Suppressor macrophage (primary cell): ENCODE data around the gene VCL.
"Not testable (repeated sequence)": the region's sequence is repeated elsewhere in the genome, so short reads cannot be mapped to it uniquely, and the experiment has no call there.

Experiments used
- DNase-seq, 4 experiments: peaks; one replicate each; pipeline ENCODE4 v3.0.0-alpha.2; 2020 to 2022

VCL gene

DNA sequence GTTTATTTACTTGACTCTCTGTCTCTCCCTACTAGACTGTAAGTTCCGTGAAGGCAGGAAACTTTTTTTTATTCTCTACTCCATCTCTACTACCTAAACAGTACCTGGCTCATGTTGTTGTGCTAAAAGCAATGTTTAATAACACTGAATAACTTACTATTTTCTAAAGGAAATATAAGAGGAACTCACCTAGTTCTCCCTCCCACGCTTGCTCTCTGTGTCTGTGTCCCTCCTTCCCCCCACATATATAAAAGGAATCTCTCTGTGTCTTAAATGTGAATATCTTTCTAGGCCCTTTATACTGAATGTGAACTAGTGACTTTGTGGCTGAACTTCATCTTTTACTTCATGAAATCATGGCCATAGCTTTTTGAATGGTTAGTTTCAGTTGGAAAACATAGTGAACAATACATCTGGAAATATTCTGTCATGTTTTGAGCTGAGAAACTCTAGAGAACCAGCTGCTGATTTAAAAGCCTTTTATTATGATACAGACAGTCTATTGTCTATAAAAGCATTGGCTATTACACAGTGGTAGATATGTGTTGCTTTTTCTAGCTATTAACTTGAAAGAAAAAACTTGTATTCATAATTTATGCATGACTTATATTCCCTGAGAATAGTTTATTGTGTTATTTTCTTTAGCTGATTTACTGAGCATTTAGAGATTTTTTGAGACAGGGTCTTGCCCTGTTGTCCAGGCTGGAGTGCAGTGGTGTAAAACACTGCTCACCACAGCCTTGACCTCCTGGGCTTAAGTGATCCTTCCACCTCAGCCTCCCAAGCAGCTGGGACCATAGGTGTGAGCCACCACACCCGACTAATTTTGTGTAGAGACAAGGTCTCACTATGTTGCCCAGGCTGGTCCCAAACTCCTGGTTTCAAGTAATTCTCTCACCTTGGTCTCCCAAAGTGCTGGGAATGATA, 42.5 kb downstream of the VCL start:
- DNase-seq, result peak in 2 of 4 experiments; percentile 51 to 54

DNA sequence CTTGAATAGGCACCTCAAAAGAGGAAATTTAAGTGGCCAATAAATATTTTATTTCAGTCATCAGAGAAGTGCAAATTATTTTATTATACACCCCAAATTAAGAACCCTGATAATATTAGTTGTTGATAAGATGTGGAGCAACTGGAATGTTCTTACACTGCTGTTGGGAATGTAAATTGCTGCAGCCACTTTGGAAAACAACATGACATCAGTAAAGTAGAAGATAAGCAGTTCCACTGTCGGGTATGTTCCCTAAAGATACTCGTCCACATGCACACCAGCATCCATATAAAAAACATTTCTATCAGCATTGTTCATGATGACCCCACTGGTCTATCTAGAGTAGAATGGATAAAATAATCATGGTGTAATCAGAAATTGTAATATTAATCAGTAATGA, 46.5 kb downstream of the VCL start:
- DNase-seq, result no peak

DNA sequence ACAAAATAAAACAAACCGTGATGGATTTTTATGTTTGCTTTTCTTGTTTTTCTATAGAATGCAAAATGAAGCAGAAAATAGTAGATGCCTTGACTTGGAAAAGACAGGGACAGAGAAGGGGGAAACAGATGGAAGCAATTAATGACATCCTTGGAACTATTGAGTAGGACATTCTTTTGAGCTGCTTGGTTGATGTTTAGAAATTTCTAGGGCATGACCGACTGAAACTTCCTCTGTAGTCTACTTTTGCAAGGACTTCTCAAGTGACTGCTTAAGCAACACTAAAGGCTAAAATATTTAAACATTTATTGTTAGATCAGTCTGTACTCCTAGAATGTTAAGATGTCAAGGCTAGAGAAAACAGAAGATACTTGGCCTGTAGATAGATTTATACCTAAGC, 49.4 kb downstream of the VCL start:
- DNase-seq, result peak in 3 of 4 experiments; percentile 25 to 76 (median 70)

DNA sequence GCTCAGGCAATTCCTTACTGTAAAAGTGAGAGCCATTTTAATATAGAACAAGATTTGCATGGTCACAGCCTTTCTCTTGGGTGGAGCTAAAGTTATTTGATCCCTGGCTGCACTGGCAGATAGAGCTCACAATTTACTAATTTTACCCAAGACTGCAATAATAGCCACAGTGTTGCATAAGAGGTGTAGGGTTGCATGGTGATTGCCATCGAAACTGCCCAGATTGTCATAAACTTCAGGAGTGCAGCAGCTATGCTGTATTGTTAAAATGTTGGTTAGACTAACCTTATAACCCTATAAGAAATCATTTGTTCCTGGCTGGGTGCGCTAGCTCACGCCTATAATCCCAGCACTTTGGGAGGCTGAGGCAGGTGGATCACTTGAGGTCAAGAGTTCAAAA, 50.0 kb downstream of the VCL start:
- DNase-seq, result peak; percentile 13 to 68 (median 60)

DNA sequence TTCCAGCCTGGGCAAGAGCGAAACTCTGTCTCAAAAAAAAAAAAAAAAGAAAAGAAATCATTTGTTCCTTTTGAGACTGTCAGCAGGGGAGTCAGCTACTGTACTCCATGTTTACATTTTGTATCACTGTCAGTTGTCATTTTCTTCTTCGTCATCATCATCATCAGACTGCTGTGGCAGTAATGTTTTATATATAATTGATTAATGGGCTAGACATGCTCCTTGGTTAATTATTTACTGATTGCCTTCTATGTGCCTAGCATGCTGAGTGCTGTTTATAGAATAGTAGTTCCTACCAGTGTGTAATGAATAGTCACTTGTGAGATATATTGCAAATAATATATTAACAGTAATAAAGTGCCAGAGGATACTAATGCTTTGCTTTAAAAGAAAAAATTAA, 50.5 kb downstream of the VCL start:
- DNase-seq, result no peak

DNA sequence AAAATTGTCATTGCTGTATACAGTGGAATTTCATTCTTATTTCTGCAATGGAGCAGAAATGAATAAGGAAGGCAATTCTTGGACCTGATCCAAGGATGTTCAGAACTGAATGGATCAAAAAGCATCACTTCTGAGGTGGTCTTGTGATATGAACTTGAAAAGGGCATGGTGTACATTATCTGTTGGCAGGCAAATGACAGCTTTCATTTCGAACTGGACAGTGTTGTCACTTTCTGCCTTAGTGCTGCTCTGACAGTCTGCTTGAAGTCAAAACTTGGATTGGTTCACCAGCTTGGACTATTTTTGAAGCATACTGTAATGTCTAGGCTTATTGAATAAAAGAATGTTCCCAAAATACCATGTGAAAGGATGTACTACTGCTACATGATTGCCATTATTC, 52.0 kb downstream of the VCL start:
- DNase-seq, result no peak

DNA sequence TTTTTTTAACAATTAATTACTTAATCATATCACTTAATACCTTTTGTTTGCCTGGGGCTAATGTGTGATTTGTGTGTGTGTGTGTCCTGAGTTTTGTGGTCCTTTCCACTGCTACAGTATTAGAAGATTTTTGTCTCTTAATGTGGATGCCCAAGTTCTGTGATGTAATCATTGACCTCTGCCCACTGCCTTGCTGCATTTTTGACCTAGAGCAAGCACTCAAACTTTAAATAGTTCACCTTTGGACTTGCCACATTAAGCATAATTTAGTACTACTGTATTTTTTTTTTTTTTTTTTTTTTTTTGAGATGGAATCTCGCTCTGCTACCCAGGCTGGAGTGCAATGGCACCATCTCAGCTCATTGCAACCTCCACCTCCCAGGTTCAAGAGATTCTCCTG, 52.7 kb downstream of the VCL start:
- no peak for DNase-seq

DNA sequence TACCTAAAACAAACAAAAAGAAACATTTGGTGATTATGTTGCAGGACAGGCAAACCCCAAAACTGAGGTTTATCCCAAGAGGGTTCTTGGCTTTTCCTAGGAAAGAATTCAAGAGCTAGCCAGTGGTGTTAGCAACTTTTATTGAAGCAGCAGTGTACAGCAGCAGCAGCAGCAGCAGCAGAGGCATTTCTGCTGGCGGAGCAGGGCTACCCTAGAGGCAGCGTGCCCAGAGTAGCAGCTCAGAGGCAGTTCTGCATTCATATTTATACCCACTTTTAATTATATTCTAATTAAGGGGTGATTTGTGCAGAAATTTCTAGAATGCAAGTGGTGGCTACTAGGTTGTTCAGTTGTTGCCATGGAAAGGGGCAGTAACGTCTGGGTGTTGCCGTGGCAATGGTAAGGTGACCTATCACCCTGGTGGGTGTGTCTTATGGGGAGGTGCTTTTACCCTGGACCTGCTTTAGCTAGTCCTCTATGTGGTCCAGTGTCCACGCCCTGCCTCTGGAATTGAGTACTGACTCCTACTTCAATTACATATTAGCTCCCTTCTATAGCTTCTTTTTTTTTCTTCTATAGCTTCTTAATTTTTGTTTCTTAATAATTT, 53.9 kb downstream of the VCL start:
- DNase-seq, result no peak

DNA sequence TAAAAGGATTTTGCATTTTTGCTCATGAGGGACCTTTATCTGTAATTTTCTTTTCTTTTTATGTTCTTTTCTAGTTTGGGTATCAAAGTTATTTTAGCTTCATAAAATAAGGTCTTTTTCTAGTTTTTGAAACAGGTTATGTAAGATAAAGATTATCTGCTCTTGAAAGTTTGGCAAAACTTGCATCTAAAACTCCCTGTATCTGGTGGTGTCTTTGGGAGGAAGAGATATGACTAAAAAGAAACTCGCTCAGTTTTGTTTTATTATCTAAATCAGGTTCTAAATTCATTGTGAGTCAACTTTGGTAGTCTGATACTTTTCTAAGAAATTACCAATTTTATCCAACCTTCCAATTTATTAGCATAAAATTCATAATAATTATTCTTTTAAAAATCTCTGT, 55.1 kb downstream of the VCL start:
- no peak for DNase-seq

DNA sequence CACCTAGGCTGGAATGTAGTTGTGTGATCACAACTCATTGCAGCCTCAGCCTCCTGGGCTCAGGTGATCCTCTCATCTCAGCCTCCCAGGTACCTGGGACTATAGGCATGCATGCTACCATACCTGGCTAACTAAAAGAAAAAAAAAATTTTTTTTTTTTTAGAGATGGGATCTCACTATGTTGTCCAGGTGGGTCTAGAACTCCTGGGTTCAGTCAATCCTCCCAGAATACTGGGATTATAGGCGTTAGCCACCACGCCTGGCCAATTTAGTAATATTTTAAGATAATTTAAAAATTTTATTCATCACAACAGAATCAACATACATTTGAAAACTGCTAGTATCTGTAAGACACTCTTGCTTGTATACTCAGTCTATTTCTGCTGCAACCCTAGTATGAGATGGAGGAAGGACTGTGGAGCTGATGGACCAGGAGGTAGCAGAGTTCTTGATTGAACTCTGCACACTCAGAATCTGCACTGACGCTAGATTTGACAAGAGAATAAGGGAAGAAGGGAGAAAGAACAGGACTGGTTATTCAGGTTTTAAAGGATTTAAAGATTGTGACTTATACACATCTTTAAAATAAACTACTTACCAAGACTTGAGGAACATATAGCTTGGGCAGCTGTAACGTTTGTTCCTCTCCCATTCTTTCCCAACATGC, 57.6 kb downstream of the VCL start:
- DNase-seq, result peak in 2 of 4 experiments; percentile 39 to 49

DNA sequence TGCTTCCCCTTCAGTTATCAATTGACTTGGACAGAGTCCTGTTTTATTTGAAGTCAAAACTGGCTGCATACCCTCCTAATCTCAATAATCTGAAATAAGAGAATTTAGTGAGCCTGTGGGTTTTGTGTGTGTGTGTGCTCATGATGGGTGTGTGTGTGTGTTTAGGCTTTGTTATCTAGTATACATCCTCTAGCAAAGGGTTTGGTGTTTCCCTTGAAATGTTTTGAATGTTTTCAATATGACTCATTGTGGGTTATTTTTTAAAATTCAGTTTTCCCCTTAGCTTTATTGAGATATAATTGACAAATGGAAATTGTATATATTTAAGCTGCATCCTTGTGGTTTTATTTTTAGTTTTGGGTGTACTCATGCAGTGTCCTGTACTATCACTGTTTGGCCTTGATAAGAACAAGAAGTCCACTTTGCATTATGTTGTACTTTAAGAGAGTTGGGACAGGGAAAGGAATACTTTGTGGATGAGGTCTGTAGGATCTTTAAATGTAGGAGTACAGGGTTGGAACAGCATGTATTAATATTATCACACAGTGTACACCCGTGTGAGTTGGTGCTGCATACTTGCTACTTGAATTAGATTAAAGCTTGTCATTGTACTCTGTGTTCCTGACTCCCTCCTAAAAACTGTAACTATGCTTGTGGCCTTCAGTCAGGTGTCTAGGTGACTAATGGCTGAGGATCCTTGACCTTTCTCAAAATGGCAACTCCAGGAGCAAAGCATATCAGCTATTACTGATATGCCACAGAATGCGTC, 58.3 kb downstream of the VCL start:
- DNase-seq, result peak in 1 of 4 experiments; percentile 31

DNA sequence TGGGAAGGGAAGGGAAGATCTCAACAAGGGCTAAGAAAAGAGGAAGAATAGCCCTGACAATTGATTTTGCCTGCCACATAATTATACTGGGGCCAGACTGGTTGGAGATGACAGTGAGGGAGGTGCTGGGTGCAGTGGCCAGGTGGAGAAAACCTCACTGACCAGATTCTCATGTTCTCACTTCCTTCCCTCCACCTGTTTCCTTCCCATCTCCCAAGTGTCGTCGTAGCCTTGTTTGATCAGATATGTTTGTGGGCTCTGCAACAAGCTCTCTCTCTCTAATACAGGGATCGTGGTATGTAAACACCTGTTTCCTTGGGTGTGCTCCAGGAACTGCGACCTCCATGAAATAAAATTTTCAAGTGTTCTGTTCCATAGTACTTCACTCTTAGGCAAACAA, 60.2 kb downstream of the VCL start:
- no peak for DNase-seq

DNA sequence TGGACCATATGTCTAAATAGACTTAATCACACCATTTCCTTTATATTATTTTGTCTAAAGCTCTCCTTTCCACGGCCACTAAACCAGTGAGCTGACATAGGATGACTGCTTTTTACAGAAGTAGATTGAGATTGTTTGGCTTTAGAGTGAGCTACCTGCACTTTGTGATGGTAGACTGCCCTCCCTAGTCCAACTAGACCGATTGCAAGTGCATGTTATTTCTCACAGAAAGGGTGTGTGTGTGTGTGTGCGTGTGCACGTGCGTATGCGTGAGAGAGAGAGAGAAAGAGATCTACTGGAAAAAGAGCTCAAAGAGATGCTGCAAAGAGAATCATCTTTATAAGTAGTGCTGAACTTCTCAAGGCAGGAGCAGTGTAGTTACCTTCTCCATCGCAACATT, 60.7 kb downstream of the VCL start:
- DNase-seq, result peak in 1 of 4 experiments; percentile 15

DNA sequence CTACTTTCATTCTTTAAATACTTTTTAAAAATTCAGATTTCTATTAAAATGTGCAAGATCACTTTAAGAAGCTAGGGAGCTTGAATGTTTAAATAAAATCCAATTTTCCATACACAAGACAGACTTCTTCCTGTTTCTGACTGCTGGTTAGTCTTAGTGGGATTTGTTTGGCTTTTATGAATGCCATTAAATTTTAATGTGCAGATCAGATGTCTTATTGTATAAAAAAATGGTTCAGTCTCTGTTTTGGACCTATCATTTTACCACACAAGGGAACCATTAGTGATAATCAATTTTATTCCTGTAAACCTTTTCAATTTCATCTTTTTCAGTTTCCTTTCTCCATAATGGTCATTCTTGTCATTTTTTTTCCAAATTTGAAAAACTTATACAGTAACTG, 63.2 kb downstream of the VCL start:
- DNase-seq, result no peak

DNA sequence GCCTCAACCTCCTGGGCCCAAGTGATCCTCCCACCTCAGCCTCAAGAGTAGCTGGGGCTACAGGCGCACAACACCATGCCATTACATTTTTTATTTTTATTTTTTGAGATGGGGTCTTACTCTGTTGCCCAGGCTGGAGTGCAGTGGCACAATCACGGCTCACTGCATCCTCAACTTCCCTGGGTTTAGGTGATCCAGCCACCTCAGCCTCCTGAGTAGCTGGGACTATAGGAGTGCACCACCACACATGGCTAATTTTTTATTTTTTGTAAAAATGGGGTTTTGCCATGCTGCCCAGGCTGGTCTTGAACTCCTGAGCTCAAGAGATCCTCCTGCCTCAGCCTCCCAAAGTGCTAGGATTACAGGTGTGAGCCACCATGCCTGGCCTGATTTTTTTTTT, 64.1 kb downstream of the VCL start:
- not testable (repeated sequence) for DNase-seq

DNA sequence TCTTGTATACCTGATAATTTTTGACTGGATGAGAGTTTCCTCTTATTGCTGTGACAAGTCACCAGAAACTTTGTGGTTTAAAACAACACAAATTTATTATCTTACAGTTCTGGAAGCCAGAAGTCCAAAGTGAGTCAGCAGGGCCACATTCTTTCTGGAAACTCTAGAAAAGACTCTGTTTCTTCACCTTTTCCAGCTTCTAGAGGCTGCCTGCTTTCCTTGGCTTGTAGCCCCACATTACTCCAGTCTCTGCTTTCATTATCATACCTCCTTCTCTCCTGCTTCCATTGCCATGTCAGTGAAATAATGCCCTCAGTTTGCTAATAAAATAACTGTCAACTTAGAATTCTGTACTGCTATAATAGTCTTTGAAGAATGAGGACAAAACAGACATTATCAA, 65.3 kb downstream of the VCL start:
- DNase-seq, result no peak

DNA sequence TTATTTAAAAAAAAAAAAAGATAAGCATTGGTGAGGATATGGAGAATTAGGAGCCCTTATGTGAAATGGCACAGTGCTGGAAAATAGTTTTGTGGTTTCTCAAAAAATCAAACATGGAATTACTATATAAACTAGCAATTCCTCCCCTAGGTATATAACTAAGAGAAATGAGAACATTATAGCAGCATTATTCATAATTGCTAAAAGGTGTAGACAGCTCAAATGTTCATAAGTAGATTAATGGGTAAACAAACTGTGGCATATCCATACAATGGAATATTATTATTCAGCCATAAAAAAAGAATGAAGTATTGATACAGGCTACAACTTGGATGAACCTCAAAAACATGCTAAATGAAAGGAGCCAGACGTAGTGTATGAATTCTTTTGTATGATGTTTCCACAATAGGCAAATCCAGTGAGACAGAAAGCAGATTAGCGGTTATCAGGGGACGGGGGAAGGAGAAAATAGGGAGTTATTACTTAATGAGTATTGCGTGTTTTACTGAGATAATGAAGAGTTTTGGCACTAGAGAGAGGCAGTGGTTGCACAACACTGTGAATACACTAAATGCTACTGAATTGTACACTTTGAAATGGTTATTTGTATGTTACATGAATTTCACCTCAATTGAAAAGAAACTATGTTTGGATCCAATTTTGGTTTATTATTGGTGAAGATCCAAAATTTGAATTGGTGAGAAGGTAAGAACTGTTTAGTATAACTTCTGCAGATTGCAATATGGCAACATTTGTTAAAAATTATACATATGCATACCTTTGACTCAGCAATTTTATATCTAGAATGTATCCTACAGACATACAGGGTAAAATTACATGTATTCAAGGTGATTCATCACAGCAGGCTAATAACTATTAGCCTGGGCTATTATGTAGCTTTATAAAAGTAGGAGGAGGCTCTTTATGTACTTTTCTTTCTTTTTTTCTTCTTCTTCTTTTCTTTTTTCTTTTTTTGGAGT, 69.7 kb downstream of the VCL start:
- DNase-seq, result no peak

DNA sequence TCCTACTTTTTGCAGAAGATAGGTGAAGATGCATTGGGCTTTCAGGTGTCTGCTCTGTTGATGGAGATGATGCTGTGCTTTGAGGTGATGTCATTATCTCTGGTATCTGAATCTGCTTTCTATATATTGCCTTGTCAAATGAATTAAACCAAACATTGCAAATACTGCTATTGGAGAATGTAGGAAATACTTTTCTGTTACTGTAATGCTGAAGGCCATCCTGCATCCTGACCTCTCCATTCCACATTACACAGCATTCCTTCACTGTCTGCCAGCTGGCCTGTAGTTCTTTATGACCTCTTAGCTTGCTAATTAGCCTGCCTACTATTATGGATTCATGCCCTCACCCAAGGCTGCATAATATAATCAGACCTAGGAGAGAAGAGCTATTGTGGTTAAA, 73.2 kb downstream of the VCL start:
- DNase-seq, result no peak

DNA sequence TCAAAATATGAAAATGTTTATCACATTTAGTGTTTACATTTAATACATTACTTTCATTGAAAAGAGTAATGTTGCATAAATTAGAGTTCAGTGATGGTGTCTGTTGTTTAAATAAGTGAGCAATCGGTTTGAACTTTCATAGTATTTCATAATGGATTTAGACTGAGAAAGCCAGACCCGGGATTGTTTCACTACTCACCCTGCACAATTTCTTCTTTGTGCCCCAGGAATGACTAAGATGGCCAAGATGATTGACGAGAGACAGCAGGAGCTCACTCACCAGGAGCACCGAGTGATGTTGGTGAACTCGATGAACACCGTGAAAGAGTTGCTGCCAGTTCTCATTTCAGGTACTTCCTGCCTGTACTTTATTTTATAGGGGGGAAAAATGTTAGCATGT, 74.6 kb downstream of the VCL start:
- no peak for DNase-seq

DNA sequence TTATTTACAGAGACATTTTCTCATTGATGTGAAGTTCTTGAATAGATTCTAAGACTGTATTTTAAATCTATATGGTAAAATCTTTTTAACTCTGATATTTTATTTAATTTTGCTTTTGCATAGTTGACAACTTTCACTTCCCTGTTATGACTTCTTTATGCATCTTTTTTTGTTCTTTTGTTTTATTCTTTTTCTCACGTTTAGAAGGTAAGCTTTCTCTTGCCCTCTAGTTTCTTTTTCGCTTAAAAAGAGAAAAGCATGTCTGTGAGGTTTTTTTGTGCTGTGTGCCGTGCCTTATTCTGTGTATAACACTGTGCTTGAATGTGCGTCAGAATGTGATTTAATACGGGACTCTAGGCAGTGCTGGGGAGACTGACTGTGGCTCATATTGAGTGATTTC, 78.0 kb downstream of the VCL start:
- DNase-seq, result no peak

DNA sequence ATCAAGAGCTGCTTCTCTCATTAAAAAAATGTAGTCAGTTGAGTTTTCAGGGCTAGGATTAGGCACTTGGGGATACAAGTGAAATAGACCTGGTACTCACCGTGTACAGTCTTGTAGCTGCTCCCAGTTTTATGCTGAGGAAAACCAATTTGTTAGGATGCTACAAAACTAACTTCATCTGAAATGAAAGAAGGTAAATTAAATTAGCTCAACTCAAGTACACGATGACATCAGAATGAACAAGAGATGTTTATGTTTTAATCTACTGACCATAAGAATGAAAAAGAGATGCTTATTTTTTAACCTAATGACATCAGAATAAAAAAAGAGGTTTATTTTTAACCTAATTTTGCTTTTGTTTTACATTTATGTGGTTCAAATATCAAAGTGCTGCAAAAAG, 79.0 kb downstream of the VCL start:
- no peak for DNase-seq

DNA sequence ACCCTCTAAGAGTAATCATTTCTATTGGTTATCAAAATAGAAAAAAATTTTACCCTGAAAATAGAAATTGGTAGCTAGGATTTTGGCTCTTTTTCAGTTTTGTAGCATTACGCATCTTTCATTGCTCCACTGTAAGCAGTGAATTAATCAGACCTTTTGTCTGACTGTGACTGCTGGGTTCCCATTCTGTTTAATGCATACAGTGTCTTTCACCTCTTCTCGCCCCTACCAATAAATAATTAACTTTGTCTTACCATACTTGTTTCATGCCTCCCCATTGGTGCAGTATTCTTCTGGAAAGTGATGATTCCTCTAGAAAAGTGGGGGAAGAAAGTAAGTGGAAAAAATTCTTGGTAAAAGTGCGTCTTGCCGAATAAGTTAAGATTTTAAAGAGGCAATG, 79.5 kb downstream of the VCL start:
- no peak for DNase-seq
